Measurements from ENCODE around the gene ARL10.

Gene ARL10

DNA sequence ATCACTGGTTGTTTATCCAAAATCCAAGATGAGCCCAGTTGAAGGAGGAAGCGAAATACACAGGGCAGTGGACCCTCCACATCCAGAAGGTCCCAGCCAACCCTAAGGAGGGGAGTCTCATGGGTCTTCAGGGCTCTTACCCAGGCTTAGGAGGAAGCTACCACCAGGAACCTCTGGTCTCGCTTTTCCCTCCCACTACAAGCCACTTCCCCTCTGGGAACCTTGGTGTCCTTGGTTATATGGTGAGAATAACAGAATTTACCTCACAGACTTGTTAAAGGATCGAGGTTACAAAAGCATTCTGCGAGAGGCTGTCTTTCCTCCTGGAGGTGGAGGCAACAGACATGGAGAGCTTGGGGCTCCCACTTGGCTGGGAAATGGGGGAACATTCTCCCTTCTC lies 26.7 kb downstream of the ARL10 start:
- peaks cover 11% of the 10 kb centered on the region for H3K4me1 ChIP-seq (ENCODE audit: control insufficient read depth, insufficient read depth, low read length)
- no peak overlapping the region for H3K4me2 ChIP-seq (ENCODE audit: low read length)
- no peaks in the 10 kb centered on the region for H3K27me3 ChIP-seq (ENCODE audit: control insufficient read depth, insufficient read depth, low read length)
- peaks cover 44% of the 10 kb centered on the region for H3K36me3 ChIP-seq (ENCODE audit: insufficient read depth, low read length)
- no peaks in the 10 kb centered on the region for H3K9me3 ChIP-seq (replicated peaks; ENCODE audit: low read length)
- no peak overlapping the region for H3K9ac ChIP-seq (ENCODE audit: low read depth, low read length)
- no peak overlapping the region for H3K4me3 ChIP-seq (ENCODE audit: low read length)

DNA sequence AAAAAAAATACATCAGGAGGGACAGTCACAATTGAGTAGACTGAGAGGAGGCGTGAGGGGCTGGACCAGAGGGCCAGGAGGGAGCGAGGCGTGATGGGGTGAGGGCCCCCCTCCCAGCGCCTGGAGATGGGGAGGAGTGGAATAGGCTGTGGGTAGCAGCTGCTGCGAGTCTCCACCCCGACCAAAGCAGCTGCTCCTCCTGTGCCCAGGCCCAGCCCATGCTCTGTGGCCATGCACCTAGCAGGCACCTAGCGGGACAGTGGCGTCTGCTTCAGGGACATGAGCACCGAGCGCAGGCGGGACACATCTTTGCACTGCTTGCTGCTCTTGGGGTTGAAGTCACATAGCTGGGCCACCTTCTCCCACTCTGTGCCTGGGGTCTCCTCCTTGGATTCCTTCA lies 27.2 kb downstream of the ARL10 start:
- no peak overlapping the region for H3K4me3 ChIP-seq (ENCODE audit: low read length)
- H3K36me3 ChIP-seq (ENCODE audit: insufficient read depth, low read length): peaks cover 45% of the 10 kb centered on the region
- no peaks in the 10 kb centered on the region for H3K27me3 ChIP-seq (ENCODE audit: control insufficient read depth, insufficient read depth, low read length)
- no peak overlapping the region for H3K9ac ChIP-seq (ENCODE audit: low read depth, low read length)
- H3K4me2 ChIP-seq (ENCODE audit: low read length): no peak overlapping the region
- H3K9me3 ChIP-seq (replicated peaks; ENCODE audit: low read length): no peaks in the 10 kb centered on the region
- H3K4me1 ChIP-seq (ENCODE audit: control insufficient read depth, insufficient read depth, low read length): peaks cover 6% of the 10 kb centered on the region

DNA sequence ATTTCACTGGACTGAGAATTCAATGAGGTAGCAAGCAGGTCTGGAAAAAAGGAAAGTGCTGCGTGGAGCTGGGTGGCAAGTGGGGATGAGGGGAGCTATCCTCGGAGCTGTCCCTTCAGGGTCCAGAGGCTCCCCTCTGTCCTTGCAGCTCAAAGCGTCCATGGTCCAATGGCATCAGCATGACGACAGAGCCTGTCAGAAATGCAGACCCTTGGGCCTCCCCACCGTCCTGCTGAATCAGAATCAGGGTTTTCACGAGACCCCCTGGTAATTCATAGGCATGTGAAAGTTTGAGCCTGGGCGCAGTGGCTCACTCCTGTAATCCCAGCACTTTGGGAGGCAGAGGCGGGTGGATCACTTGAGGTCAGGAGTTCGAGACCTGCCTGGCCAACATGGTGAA lies 28.8 kb downstream of the ARL10 start:
- Histone ChIP-seq H3K9me3 (replicated peaks; ENCODE audit: low read length) (no peaks in the 10 kb centered on the region), H3K9ac (ENCODE audit: low read depth, low read length) (no peak overlapping the region)

DNA sequence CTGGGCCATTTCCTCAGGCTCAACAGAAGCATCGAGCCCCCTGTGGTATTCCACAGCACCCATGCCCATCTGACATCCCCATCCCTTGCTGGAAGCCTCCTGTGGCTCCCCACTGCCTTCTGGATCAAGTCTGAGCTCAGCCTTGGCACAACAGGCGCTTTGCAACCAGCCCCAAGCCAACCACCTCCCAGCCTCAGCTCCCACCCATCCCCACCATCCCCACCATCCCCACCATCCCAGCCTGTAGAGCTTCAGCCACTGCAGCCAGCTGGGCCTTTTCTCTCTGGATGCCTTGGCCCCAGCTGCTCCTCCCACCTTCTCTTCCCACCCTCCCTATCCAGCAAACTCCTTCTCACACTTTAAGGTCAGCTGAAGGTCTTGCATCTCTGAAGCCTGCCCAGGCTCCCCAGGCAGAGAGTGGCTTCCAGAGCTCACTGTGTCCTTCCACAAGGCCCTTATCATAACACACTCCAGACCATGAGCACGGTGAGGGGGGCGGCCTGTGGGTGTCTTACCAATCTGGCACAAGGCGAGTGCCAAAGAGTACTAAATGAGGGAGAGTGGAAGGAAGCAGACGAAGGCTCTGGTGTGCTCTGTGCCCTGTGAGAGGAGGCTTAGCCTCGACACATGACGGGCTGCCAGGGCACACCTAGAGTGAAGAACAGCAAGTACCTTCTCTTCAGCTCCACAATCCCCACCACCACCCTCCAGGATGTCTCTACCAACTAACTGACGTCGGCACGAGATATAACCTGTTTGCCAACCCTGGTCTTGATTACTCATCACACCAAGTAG lies 29.8 kb downstream of the ARL10 start:
- H3K9ac ChIP-seq (ENCODE audit: low read depth, low read length): no peak overlapping the region
- H3K4me2 ChIP-seq (ENCODE audit: low read length): no peak overlapping the region
- H3K4me3 ChIP-seq (ENCODE audit: low read length): no peak overlapping the region
- no peaks in the 10 kb centered on the region for H3K27me3 ChIP-seq (ENCODE audit: control insufficient read depth, insufficient read depth, low read length)
- no peaks in the 10 kb centered on the region for H3K4me1 ChIP-seq (ENCODE audit: control insufficient read depth, insufficient read depth, low read length)
- H3K36me3 ChIP-seq (ENCODE audit: insufficient read depth, low read length): peaks cover 48% of the 10 kb centered on the region
- H3K9me3 ChIP-seq (replicated peaks; ENCODE audit: low read length): no peaks in the 10 kb centered on the region

More for the DNA sequence above, 28.8 kb downstream of the ARL10 start:
- Histone ChIP-seq H3K4me1 (ENCODE audit: control insufficient read depth, insufficient read depth, low read length) (peaks cover 5% of the 10 kb centered on the region), H3K4me3 (ENCODE audit: low read length) (no peak overlapping the region), H3K27me3 (ENCODE audit: control insufficient read depth, insufficient read depth, low read length) (no peaks in the 10 kb centered on the region), H3K4me2 (ENCODE audit: low read length) (no peak overlapping the region), H3K36me3 (ENCODE audit: insufficient read depth, low read length) (peaks cover 46% of the 10 kb centered on the region)

DNA sequence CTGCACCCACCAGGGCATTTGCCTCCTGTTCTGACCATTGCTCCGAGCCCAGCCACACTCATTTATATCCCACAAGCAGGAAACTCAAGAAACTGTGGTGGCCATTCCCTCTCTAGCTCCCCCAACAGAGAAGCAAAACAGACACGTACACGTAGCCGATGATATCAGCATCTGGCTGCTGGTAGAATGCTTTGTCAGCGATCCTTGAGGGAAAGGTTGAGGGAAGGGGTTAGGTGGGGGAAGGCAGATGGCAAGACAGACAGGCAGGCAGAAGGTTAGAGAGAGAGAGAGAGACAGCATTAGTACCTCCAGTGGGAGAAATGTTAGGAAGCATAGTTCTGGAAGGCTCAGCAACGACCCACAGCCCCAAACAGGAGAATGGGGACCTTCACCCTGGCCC lies 31.0 kb downstream of the ARL10 start:
- Histone ChIP-seq H3K4me1 (ENCODE audit: control insufficient read depth, insufficient read depth, low read length) (peaks cover 4% of the 10 kb centered on the region), H3K4me3 (ENCODE audit: low read length) (no peak overlapping the region), H3K9me3 (replicated peaks; ENCODE audit: low read length) (no peaks in the 10 kb centered on the region), H3K27me3 (ENCODE audit: control insufficient read depth, insufficient read depth, low read length) (no peaks in the 10 kb centered on the region), H3K9ac (ENCODE audit: low read depth, low read length) (no peak overlapping the region), H3K4me2 (ENCODE audit: low read length) (no peak overlapping the region), H3K36me3 (ENCODE audit: insufficient read depth, low read length) (peaks cover 40% of the 10 kb centered on the region)

DNA sequence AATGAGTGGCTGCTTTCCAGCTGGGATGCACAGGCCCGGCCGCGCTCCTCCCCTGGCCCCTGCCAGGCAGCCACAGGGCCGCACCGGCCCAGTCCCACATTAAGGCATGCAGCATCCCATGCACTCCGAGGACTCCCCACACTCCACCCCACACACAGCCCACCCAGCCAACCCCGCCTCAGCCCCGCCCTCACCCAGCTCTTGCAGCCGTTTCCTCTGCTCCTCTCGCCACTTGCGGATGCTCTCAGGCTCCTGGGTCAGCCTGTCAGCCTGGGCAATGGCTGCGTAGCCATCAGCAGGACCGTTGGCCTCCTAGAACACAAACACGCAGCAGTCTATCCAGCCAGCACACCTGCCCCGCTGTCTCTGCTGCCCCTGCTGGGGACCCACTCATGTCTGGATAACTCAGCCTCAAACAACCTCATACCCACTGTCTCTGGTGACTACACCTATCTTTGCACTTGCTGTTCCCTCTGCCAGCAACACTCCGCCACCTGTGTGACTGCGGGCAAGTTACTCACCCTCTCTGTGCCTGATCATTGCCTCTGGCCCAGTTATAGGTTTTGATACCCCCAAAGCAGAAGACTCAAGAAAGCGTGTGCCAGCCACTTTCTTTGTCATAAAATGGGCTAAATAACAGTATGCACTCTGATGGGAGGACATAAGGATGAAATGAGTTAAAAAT lies 32.6 kb downstream of the ARL10 start:
- no peaks in the 10 kb centered on the region for H3K9me3 ChIP-seq (replicated peaks; ENCODE audit: low read length)
- H3K4me2 ChIP-seq (ENCODE audit: low read length): no peak overlapping the region
- no peak overlapping the region for H3K9ac ChIP-seq (ENCODE audit: low read depth, low read length)
- H3K4me1 ChIP-seq (ENCODE audit: control insufficient read depth, insufficient read depth, low read length): peaks cover 4% of the 10 kb centered on the region
- peaks cover 24% of the 10 kb centered on the region for H3K36me3 ChIP-seq (ENCODE audit: insufficient read depth, low read length)
- no peak overlapping the region for H3K4me3 ChIP-seq (ENCODE audit: low read length)
- H3K27me3 ChIP-seq (ENCODE audit: control insufficient read depth, insufficient read depth, low read length): no peaks in the 10 kb centered on the region

DNA sequence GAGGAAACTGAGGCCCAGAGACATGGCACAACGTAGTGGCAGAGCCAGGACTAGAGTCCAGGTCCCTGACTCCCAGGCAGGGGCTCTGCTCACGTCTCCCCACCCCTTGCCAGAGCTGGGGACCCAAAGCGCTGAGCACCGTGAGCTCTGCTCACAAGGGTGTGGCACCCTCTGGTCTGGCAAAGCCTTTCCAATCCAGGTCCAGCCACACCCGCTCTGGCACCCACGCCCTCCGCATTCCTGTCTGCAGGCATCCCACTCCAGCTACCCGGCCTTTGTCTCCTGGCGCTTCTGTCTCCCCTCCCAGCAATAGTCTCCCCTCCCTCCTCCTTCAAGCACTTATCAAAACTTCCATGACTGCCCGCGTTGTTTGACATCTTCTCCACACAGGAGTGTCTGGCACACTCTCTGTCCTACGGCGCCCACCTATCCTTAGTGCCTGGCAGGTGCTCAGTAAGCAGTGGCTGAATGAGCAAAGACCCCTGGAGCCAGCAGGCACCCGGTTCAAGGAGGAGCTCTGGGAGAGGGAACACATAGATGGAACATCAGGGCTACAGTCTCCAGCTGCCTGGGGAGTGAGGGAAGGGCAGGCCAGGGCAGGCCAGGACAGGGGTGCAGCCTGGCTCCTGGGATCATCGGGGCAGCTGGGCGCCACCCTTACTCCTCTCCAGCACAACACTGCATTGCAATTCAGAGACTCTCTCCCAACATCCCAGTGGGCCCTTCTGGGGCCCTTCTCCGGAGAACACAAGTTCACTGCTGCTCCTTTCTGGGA lies 35.3 kb downstream of the ARL10 start:
- no peak overlapping the region for H3K4me2 ChIP-seq (ENCODE audit: low read length)
- H3K9ac ChIP-seq (ENCODE audit: low read depth, low read length): no peak overlapping the region

DNA sequence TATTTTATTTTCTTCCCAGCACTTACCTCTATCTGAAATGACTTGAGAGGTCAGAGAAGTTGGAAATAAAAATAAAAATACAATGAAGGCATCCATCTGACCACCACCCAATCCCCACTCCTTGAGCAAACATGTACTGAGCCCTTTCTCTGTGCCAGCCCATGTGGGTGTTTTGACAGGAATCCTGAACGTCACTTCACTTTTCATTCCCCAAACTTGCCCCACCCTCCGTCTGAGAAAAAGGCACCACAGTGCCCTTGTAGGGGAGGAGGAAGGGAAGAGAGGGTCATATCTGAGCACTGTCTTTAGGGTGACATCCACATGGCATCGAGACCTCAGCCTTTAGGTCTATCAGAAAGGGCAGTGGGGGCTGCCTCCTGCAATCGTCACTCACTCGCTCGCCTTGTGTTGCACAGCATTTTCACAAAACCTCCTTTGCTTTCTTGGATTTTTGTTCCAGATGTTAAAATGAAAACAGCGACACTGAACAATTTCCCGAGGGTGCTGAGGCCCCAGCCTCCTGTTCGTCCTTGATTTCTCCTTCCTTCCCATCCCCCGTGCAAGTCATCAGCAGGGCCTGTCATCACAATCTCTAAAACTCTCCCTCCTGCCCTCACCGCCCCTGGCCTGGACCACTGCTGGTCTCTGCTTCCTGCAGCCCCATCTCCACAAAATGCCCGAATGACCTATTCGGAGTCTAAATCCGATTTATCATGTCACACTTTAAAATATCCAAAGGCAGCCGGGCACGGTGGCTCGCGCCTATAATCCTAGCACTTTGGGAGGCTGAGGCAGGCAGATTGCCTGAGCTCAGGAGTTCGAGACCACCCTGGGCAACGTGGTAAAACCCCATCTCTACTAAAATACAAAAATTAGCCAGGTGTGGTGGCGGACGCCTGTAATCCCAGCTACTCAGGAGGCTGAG lies 36.3 kb downstream of the ARL10 start:
- Histone ChIP-seq H3K36me3 (ENCODE audit: insufficient read depth, low read length) (peaks cover 27% of the 10 kb centered on the region), H3K27me3 (ENCODE audit: control insufficient read depth, insufficient read depth, low read length) (no peaks in the 10 kb centered on the region), H3K4me2 (ENCODE audit: low read length) (no peak overlapping the region), H3K9me3 (replicated peaks; ENCODE audit: low read length) (no peaks in the 10 kb centered on the region), H3K4me1 (ENCODE audit: control insufficient read depth, insufficient read depth, low read length) (peaks cover 4% of the 10 kb centered on the region), H3K4me3 (ENCODE audit: low read length) (no peak overlapping the region), H3K9ac (ENCODE audit: low read depth, low read length) (no peak overlapping the region)

More for the DNA sequence above, 35.3 kb downstream of the ARL10 start:
- Histone ChIP-seq H3K27me3 (ENCODE audit: control insufficient read depth, insufficient read depth, low read length) (no peaks in the 10 kb centered on the region), H3K36me3 (ENCODE audit: insufficient read depth, low read length) (peaks cover 21% of the 10 kb centered on the region), H3K9me3 (replicated peaks; ENCODE audit: low read length) (no peaks in the 10 kb centered on the region), H3K4me1 (ENCODE audit: control insufficient read depth, insufficient read depth, low read length) (peaks cover 4% of the 10 kb centered on the region), H3K4me3 (ENCODE audit: low read length) (no peak overlapping the region)

DNA sequence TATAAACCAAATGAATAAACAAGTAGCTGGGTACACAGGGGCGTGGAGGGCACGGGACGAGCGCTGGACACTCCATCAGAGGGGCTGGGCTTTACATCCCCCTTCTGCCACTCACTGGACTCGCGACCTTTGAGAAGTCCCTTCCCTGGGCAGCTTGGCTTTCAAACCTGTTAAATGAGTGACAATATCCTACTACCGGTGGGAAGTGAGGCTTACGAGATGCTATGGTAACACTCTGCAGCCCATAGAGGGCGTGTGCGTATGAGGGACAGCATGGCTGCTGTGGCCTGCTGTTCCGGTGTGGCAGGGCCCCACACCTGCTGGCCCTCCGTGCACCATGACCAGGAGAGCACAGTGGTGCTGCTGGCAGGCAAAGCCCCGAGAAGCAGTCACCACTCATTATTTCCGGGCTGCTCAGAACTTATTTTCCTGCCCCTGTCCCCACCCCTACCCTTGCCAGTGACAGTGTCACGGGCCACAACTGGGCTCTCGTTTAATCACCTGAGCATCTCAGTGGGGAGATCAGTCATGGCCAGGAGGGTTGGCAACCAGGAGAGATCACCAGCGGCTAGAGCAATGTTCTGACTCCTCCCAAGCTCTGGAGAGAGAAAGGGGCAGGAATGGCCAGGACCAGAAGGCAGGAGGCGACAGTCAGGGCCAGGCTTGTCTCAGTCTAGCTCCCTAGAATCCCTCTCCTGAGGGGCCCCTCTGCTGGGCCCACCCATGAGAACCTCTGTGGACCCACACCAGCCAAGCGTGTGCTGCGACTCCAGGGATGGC lies 40.6 kb downstream of the ARL10 start:
- Histone ChIP-seq H3K9me3 (replicated peaks; ENCODE audit: low read length) (no peaks in the 10 kb centered on the region), H3K27me3 (ENCODE audit: control insufficient read depth, insufficient read depth, low read length) (no peaks in the 10 kb centered on the region), H3K36me3 (ENCODE audit: insufficient read depth, low read length) (peaks cover 32% of the 10 kb centered on the region), H3K4me3 (ENCODE audit: low read length) (no peak overlapping the region), H3K4me1 (ENCODE audit: control insufficient read depth, insufficient read depth, low read length) (peaks cover 4% of the 10 kb centered on the region), H3K4me2 (ENCODE audit: low read length) (no peak overlapping the region), H3K9ac (ENCODE audit: low read depth, low read length) (no peak overlapping the region)

DNA sequence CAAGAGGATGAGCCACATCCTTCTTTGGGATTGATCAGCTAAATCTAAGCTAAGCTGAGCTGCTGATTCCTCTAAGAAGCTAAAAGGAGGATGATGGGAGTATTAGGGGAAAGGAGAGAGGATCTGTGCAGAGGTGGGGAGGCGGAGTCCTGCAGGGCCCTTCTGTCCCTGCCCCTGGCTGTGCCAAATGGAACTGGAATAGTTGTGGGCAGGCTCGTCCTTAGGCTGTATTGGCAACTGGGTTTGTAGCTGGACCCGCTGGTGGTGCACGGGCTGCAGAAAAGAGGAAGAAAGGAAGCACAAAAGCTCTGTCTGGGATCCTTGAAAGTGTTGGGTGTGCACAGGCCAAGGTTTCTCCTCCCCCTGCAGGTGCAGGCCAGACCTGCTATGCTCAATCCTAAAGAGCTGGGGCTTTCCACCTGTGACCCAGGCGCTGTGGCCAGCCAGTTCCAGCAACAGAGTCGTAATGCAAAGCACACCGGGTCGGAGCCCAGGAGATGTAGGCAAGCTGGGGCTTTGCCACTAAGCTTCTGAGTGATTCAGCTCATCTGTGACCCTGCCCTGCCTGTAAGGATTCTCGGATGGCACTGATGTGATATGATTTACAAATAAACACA lies 41.3 kb downstream of the ARL10 start:
- H3K4me1 ChIP-seq (ENCODE audit: control insufficient read depth, insufficient read depth, low read length): peaks cover 11% of the 10 kb centered on the region
- H3K4me3 ChIP-seq (ENCODE audit: low read length): no peak overlapping the region
- H3K36me3 ChIP-seq (ENCODE audit: insufficient read depth, low read length): peaks cover 32% of the 10 kb centered on the region
- no peaks in the 10 kb centered on the region for H3K27me3 ChIP-seq (ENCODE audit: control insufficient read depth, insufficient read depth, low read length)
- H3K9ac ChIP-seq (ENCODE audit: low read depth, low read length): no peak overlapping the region
- H3K9me3 ChIP-seq (replicated peaks; ENCODE audit: low read length): no peaks in the 10 kb centered on the region
- H3K4me2 ChIP-seq (ENCODE audit: low read length): no peak overlapping the region
